ENCODE data around the gene RUBCN.

The RUBCN gene

GRCh38 chr3:197736491-197737318, at the start of gene RUBCN:
RUBCN (minus strand) TSS chr3:197736904; CDS start chr3:197736719, 185 bp downstream.
- DNase-seq = peak; percentile 93

- DNase-seq = no peak
Observed at GRCh38 chr3:197784019-197784585, 47.4 kb upstream of the RUBCN start.

- DNase-seq = no peak
Observed at GRCh38 chr3:197782230-197782629, 45.5 kb upstream of the RUBCN start.

GRCh38 chr3:197775317-197775716, 38.6 kb upstream of the RUBCN start:
- no peak for DNase-seq

GRCh38 chr3:197761784-197762183, 25.1 kb upstream of the RUBCN start:
- DNase-seq = no peak

GRCh38 chr3:197758512-197758911, 21.8 kb upstream of the RUBCN start:
- DNase-seq = no peak

GRCh38 chr3:197756704-197757103, 20.0 kb upstream of the RUBCN start:
- DNase-seq = no peak

- DNase-seq = no peak
Observed at GRCh38 chr3:197753263-197753662, 16.6 kb upstream of the RUBCN start.

GRCh38 chr3:197752107-197752506, 15.4 kb upstream of the RUBCN start:
- no peak for DNase-seq

GRCh38 chr3:197750858-197751737, 14.4 kb upstream of the RUBCN start:
- peak; percentile 47 for DNase-seq

- DNase-seq = peak; percentile 56
Observed at GRCh38 chr3:197750396-197750831, 13.7 kb upstream of the RUBCN start.

- DNase-seq = peak; percentile 95
Observed at GRCh38 chr3:197749601-197750395, 13.1 kb upstream of the RUBCN start, which contains the start of gene FYTTD1. FYTTD1 (plus strand) TSS chr3:197749883; CDS start chr3:197749972, 89 bp downstream.

GRCh38 chr3:197749315-197749600, 12.6 kb upstream of the RUBCN start:
- peak; percentile 95 for DNase-seq

- DNase-seq = no peak
Observed at GRCh38 chr3:197748597-197749314, 12.1 kb upstream of the RUBCN start.

GRCh38 chr3:197746801-197747237, 10.1 kb upstream of the RUBCN start:
- DNase-seq = no peak

- DNase-seq = no peak
Observed at GRCh38 chr3:197746209-197746608, 9.5 kb upstream of the RUBCN start.

- DNase-seq = no peak
Observed at GRCh38 chr3:197742787-197743186, 6.1 kb upstream of the RUBCN start.

- no peak for DNase-seq
Observed at GRCh38 chr3:197737749-197738462, 1.2 kb upstream of the RUBCN start.

- no peak for DNase-seq
Observed at GRCh38 chr3:197737319-197737649, 580 bp upstream of the RUBCN start.

- peak; percentile 14 for DNase-seq
Observed at GRCh38 chr3:197736010-197736490, 654 bp downstream of the RUBCN start.

- DNase-seq = peak; percentile 15
Observed at GRCh38 chr3:197734667-197735318, 1.9 kb downstream of the RUBCN start.

Measured in NCI-H526 treated with DMSO at 0.1 percent for 48 hours (cell line).